Hindlimb muscle (tissue), 1 donor: ENCODE data around the gene RNASEL. TPM values are rescaled to one million over a fixed set of nuclear protein-coding genes. Genes with fewer than 3 reads are reported as not detected.

ENCODE experiments used
- DNase-seq: peaks from one replicate; pipeline ENCODE4 v3.0.0-alpha.2; 2013
- polyA plus RNA-seq: library from polyadenylated mRNA; unstranded; fragments of 120-200 nt; gene quantifications from one replicate; pipeline ENCODE4 v1.2.1, GENCODE V29; 2013; ENCODE audit not compliant: insufficient read length

RNASEL gene
- polyA plus RNA-seq, 1 donor, result 3.3 TPM

DNA sequence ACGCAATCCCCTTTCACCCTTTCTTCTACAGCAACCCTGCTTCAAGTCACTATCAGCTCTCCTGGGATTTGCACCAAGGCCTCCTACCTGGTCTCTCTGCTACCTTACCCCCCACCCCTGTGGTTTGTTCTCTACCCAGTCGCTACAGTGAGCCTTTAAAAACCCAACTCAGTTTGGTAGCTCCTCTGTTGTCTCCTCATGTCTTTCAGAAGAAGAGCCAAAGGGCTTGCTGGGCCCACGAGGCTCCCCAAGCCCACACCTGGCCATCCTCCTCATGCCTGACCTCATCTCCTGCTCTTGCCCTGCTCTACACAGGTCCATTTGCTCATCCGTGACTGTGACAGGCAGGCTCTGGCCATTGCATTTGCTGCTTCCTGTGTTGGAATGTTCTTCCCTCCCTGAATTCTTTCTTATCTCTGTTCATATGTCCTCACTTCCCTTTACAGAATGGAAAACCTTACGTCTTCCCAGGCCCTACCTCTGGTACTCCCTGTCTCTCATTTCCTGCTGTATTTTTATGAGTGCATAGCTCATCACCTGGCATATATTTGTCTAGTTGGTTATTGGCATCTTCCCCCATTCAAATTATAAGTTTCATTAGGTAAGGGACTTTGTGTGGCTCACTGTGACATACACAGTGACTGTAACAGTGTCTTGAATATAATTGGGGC is 11.8 kb upstream of the RNASEL start:
- DNase-seq, result no peak

DNA sequence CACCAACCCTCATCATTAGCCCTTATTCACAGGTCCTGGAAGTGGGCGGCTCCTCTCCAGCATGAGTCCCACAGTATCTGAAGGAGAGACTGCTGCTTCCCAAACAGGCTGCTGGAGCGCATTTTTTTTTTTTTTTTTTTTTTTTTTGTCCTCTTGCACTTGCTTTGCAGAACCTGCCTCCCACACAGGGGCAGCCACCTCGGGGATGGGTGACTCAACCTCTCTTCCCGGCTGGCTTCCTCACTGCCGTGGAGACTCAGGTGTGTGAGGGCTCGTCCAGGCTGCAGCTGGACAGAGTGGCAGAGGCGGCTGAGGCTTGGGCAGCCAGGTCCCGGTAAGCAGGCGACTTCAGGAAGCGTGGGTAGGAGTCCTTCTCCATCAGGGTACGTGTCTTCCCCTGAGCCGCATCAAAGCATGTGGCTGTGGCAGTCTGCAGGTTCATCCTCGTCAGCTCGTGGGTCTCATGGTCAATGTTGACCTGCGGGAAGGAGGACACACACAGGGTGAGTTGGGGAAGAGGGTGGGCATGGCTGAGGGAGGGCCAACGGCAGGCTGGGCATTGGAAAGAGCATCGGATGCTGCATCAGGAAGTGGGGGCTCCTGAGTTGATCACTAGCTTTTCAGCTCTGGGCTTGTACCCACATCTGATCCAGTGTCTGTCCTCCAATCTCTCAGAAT is 11.1 kb upstream of the RNASEL start:
- no peak for DNase-seq

DNA sequence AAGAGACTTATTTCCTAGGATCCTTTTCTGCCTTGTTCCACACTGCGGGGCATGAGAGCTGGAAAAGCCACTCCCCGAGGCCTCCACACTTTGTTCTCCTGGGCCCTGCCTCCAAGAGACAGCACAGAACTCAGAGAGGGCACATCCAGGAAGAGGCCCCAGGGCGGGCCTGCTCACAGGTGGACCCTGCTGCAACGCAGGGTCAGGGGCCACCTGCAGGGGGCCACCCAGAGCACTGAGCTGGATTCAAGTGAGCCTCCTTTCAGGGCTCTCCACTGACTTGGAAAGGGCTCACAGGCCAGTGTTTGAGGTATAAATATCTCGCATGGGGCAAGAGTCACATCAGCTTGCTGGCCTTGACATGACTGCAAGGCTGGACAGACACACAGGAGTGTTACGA is 10.3 kb upstream of the RNASEL start:
- DNase-seq, result no peak

DNA sequence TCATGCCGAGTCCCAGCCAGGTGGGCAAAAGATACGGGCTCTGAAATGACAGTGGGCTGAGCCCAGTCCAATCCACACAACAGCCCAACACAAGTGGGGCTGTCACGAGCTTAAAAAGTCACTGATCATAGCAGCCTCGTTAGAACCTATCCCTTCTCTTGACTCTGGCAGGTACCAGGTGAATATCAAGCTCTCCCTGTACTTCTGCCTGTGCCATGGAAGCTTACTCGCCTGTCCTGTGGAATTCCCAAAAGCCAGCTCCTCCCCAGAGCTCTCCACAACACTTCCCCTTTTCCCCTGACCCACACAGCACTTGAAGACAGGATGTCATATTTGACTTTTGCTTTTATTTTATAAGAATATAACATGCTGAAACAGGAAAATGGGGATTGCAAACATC is 9.2 kb upstream of the RNASEL start:
- no peak for DNase-seq

DNA sequence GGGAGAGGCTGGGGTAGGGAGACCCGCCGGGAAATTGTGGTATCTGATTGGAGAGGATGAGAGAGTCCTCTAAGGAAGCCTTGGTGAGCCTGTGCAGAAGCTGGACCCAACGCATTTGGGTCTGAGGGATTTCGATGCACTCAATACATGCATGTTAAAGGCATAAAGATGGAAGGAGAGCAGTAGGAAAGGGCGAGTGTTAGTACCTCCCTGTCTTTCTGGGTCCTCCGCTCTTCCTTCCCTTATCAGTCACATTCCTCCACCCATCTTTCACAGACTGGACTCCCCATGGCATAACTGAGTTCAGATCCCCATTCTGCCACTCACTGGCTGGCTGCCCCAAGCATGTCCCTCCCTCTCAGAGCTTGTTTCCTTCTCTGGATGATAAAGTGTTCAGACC is 7.9 kb upstream of the RNASEL start:
- DNase-seq, result no peak

DNA sequence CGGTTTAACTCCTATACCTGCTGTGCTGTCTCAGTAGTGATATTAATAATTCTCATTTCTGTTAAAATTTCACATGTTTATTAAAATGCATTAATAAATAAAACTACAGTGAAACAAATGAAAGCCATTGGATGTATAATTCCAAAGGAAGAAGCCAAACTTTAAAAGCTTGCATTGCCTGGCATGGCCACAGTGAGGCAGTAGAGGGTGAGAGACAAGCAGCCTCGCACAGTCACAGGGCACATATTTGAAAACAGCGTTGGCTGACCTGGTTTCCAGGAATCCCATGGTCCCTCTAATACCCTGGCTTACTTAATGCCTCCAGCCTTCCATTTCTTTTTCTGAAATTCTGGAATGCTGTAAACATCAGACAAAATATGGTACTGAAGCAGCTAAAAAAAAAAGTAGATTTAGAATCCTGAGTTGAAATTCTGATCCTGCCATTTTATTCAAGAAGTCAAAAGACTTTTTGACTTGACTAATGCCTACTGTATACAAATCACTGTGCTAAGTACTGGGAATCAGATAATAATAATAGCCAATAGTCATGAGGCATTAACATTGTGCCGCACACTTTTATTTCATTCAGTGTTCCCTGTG is 6.7 kb upstream of the RNASEL start:
- no peak for DNase-seq

DNA sequence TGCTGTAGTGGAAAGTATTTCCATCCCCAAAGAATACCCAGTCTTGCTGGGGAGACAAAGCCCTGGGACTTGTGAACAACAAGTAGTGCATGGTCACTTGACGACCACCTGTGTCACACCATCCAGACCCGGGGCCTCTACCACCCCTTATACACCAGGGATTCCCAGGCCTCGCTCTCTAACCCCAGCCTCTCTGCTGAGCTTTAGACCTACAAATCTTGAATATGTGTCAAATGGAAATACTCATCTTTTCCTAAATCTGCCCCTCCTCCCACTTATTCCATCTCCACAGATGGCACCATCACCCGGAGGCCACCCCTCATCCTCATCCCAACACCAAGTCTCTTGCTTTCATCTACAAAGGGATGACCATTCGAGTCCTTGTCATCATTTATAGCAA is 875 bp upstream of the RNASEL start:
- no peak for DNase-seq

DNA sequence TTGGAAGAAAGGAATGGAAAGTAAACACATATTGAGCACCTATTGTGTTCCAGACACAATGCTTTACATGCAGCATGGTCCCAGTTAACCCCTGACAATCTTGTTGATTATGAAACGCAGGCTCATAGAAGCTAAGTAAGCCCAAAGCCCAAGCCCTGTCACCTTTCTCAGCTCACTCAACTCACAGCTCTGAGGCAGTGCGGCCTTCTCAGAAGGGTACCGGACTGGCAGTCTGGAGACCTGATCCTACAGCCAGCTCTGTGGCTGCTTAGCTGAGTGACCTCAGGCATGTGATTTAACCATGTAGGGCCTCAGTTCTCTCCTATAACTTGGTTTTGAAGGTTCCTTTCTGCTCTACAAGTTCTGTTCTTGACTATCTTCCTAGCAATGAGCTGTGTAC is 464 bp upstream of the RNASEL start:
- no peak for DNase-seq

DNA sequence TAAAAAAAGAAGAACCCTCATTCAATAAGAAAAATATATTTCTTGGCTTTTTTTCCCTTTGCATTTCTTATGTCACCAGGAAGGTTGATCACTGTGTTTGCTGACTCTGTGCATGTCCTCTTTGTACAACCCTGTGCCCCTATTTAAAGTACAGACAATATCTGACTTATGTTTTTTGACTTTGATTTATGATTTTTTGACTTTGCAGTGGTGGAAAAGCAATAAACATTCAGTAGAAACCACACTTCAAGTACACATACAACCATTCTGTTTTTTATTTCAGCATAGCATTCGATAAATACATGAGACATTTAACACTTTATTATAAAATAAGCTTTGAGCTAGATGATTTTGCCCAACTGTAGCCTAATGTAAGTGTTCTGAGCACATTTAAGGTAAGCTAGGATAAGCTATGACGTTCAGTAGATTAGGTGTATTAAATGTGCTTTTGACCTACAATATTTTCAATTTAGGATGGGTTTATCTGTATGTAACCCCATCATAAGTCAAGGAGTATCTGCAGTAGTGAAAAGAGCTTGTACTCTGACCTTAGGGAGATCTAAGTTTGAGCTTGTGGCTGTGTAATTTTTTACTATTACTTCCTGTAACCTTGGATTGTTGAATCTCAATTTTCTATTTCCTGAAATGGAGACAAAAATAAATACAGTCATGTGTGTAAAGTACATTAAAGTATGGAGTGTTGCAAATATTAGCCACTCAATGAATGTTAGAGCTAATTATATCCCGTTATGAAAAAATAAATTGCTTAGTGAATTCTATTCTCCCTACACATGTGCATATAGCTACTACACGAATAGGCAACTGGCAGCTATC is 1.2 kb downstream of the RNASEL start:
- DNase-seq, result no peak

DNA sequence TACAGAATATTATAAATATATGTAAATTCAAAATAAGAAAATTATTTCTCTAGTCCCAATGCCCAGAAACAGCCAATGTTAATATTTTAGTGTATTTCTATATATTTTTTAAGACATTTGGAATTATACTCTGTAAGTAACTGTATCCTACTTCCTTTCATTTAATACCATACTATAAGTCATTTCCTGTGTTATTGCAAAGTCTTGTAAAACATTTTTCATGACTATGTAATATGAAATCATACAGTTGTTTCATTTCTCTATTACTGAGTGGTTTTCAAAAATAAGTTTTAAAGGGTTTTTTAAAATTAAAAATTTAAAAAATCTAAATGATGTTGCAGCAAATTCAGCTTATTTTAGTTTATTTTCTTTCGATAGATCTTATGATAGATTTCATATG is 2.0 kb downstream of the RNASEL start:
- DNase-seq, result no peak

DNA sequence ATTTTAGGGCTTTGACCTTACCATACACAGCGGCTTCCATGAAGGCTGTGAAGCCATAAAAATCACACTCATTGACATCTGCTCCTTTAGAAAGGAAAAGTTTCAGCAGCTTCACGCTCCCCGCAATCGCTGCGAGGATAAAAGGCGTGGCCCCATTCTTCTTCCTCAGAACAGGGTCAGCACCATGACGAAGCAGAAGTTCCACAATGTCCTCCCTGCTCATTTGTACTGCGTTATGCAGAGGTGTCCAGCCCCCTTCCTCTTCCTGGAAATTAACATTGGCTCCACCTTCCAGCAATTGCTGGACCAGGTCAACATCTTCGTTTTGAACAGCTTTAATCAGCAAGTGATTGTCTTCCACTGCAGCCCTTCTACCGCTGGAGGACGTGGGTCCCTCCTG is 2.7 kb downstream of the RNASEL start:
- no peak for DNase-seq

DNA sequence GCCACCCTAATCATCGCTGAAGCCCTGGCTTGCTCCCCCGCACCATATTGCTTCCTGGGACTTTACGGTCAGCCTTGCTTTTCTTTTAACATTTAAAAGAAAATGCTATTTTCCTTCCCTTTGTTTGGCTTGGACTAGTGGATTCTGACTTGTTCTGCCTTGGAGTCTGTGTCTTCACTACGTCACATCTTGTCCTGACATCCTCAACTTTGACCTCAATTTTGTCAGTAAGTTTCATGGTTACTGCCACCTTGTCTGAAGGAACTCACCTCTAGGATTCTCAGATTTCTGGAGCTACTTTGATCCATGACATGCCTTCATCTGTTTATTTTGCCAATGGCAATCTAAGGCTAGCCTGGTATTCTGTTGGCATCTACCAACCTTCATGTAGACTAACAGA is 4.3 kb downstream of the RNASEL start:
- no peak for DNase-seq

DNA sequence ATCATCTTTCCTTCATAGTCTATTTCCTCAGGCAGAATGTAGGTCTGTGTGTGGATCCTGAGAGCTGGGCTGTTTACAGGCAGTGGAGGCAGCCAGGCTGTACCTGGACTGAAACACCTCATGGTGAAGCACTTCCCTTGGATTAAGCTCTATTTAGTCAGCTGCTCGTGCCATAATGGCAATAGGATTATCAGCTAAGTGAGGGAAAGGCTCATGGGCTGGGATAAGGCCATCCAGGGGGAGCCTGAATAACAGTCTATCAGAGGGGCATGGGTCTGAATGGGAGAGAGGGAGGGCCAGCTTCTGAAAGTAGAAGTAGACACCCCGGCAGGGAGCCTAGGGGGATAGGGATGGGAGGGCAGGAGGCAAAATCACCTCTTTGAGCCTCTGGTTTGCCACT is 8.3 kb downstream of the RNASEL start:
- no peak for DNase-seq

DNA sequence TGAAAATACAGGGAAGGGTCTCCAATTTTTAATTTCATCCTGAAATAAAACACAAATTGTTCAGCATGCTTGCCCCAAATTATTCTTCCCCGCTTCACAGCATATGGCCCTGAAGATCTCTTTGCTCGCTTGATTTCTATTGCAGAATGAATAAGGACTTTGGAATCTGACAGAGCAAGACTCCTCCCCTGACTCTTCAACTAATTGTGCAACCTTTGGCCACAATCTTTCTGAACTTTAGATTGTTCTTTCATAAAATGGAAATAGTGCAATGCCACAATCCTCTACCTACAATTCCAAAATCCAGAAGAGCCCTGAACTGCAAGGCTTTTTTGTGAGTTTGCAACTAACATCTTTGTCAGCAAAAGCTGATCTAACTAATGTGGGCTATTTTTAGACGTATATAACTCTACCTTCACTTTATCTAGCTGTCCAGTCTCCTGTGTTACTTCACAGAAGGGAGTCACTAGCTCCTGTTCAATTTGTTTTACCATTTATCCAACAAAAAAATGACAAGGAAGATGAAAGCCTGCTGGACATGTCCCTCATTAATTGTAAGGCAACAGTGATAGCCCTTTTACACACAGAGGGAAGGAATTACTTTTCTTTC is 13.4 kb downstream of the RNASEL start:
- no peak for DNase-seq

DNA sequence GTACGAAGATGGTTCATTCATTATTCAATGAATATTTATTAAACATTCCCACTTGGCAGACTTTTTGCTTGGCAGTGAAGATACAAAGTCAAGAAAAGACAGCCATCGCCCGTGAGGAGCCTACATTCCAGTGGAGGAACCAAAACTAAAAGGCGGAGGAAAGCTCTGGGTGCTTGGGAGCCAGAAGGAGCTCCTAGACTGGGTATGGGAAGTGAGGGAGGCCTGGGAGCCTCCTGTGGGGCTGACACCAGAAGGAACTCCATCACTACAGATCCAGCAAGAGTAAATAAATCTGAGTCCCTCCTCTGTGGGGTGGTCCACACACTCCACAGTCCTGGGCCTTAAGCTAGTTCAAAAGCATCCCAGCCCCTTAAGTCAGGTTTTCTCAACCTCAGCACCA is 14.9 kb downstream of the RNASEL start:
- DNase-seq, result no peak

DNA sequence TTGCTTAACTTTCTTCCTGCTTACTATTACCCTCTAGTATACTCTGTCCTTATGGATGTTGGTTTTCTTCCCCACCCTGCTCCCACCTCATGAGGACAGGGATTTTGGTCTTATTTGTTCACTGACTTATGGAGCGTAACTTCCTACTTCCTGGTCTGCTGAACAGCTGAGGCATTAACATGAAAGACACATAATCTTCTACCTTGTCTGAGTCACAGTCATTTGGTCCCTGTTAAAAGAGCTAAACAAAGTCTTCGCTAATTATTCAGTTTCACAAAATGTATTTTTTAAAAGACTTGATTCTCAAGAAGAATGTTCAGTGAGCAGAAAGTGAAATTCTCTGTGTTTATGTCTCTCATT is 18.5 kb downstream of the RNASEL start:
- DNase-seq, result no peak

DNA sequence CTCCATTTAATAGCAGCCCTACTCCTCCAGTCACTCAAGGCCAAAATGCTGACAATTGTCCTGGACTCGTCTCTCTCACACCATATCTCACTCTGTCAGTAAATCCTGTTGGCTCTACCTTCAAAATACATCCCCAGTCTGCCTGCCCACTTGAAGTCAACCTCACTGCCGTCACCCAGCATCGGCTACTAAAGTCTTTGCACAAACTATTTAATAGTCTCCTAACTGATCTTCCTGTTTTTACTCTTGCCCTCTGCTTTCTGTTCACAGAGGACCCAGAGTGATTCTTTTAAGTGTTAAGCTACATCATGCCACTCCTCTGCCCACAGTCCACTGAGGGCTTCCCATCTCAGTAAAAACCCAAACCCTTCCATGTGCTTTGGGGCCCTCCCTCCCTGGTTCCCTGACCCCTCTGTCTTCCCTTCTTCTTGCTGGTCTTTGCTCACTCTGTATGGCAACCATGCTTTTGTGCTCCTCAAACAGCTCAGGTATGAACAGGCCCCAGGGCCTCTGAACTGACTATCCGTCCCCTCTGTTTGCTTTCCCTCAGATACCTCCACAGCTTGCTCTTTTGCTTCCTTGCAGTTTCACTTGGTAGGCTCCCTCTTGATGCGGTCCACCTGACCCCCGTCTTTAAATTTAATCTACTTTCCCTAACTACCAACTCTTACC is 19.0 kb downstream of the RNASEL start:
- no peak for DNase-seq

DNA sequence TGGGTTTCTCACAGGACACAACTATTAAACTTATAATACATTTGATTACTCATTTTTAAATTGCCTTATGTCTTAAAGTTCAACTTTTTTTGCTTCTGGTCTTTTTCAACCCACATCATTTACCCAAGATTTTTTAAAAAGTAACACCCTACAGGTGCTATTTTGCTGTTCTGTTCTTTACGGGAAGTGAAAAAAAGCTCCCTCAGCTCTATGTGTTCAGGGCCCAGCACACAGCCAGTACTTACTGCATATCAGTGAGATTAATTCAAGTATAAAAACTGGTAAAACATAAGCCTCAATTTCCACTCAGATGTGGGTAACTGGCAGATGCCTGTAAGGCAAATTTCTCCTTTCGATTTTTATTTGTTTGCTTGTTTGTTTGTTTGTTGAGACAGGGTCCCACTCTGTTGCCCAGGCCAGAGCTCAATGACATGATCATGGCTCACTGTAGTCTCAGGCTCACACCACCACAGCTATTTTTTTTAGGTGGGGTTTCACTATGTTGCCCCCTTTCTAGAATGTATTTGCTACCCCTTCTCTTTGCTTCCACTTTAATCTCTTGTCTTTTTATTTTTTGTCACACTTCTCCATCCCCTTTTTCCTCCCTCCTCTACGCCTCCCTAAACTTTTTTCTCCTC is 20.3 kb downstream of the RNASEL start:
- no peak for DNase-seq

DNA sequence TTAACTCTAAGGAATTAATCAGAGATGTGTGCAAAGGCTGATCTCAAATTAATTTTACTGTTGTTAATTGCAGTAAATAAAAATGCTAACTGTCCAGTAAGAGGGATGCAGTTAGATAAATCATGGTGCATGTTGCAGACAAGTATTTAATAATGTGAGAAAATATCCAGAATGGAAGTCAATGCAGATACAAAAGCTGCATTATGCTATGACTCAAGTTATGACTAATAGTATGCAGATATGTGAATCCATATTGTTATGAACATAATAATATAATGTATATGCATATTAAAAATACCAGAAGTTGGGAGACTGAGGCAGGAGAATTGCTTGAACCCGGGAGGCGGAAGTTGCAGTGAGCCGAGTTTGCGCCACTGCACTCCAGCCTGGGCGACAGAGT is 21.4 kb downstream of the RNASEL start:
- no peak for DNase-seq

DNA sequence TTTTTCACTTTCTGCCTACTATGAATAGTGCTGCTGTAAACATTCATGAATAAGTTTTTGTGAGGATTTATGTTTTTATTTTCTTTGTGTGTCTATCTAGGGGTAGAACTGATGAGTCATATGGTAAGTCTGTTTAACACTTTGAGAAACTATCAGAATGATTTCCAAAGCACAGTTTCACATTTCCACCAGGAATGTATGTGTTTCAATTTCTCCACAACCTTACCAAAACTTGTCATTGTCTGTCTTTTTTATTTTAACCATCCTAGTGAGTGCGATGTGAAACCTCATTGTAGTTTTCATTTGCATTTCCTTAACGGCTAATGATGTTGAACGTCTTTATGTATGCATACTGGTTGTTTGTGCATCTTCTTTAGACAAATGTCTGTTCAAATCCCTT is 23.5 kb downstream of the RNASEL start:
- DNase-seq, result no peak

DNA sequence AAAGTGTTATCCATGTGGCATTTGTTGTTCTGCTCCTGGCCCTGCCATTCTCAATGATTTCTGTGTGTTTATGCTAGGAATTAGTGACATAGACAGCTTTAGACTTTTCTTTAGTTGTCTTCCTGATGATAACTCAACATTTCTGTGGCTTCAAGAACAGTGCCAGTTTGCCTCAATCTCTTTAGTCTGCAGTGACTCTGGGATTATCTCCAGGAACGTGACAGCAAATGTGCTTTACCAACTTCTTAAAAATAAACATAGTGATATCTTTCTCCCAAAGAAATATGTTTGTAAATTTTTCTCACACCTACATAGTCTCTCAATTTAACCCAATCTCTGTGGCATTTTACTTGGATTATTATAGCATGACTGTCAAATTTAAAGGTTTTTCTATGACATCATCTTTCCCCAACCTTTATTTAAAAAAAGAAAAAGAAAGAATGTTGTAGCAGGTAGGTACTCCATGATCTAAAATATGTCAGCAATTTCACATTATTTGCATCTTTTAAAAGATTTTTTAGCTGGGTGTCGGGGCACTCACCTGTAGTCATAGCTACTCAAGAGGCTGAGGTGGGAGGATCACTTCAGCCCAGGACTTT is 24.6 kb downstream of the RNASEL start:
- DNase-seq, result no peak

DNA sequence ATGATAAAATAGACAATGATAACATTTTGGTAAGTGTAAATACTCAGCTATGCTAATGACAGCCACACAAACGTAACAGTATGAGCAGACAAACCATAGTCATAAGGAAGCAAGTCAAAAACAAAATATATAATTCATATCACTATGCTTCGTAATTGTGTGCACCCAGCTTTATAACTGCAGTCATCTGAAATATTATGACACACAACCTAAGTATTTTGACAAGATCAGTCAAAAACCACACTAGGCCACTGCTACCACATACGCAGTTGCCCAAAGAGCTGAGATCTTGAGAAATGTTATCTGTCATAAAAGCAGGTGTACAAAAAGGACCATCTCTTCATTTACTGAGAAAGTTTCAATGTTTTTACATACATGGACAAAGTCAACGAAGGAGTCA is 26.0 kb downstream of the RNASEL start:
- DNase-seq, result no peak
